K562 (cell line): ENCODE results near the gene DENND1A.

Experiments
- CTCF ChIP-seq, 3 experiments: IDR thresholded peaks in 2 of 3; conservative IDR thresholded peaks in 1 of 3; 2 replicates each; pipeline ENCODE4 v1.5.1; 2011 to 2012; ENCODE audit warnings: low read length in 3 of 3, mild to moderate bottlenecking in 3 of 3, control low read depth in 2 of 3, improper control_type of control experiment in 1 of 3, inconsistent platforms in 1 of 3, low read depth in 1 of 3, mixed read lengths in 1 of 3, moderate library complexity in 1 of 3; ENCODE audit not compliant: insufficient read depth in 2 of 3
- ERF ChIP-seq: fragments of 450-650 bp; formaldehyde crosslinking; IDR thresholded peaks from 2 replicates; pipeline ENCODE4 v1.4.0; 2020; ENCODE audit warnings: mild to moderate bottlenecking, mixed read lengths
- EZH2 ChIP-seq: IDR thresholded peaks from 2 replicates; pipeline ENCODE4 v1.6.1; 2012; ENCODE audit warnings: low read depth, mild to moderate bottlenecking, inconsistent platforms, low read length, borderline replicate concordance
- MTA3 ChIP-seq: fragments of 450-650 bp; formaldehyde crosslinking; IDR thresholded peaks from 2 replicates; pipeline ENCODE4 v1.6.1; 2017; ENCODE audit warnings: mild to moderate bottlenecking, borderline replicate concordance
- POLR2A ChIP-seq: fragments of 450-650 bp; conservative IDR thresholded peaks from 2 replicates; pipeline ENCODE4 v1.6.1; 2016
- RBM39 ChIP-seq: fragments of 200-400 bp; formaldehyde crosslinking; optimal IDR thresholded peaks from 2 replicates; pipeline ENCODE3; 2018; ENCODE audit warnings: low read depth, low read length
- SAP30 ChIP-seq: fragments of 200-600 bp; sonication (generic); IDR thresholded peaks from 2 replicates; pipeline ENCODE4 v1.6.1; 2012; ENCODE audit warnings: borderline replicate concordance, low read depth, mild to moderate bottlenecking, moderate library complexity, low read length, control low read depth, inconsistent platforms; ENCODE audit not compliant: insufficient read depth, poor library complexity, severe bottlenecking
- SMAD2 ChIP-seq: fragments of 150-350 bp; IDR thresholded peaks from 2 replicates; pipeline ENCODE4 v1.6.1; 2014; ENCODE audit warnings: low read depth, mild to moderate bottlenecking, low read length
- SMAD3 ChIP-seq: fragments of 450-650 bp; formaldehyde crosslinking; conservative IDR thresholded peaks from 2 replicates; pipeline ENCODE4 v1.4.0; 2020; ENCODE audit warnings: mild to moderate bottlenecking
- TBP ChIP-seq: optimal IDR thresholded peaks from 2 replicates; pipeline ENCODE3; 2011; ENCODE audit warnings: low read depth, low read length, improper control_type of control experiment
- THRA ChIP-seq: fragments of 450-650 bp; IDR thresholded peaks from 2 replicates; pipeline ENCODE4 v1.6.1; 2017; ENCODE audit warnings: mild to moderate bottlenecking, moderate library complexity
- ZBTB7A ChIP-seq: IDR thresholded peaks from 2 replicates; pipeline ENCODE4 v1.6.1; 2011; ENCODE audit warnings: low read depth, mild to moderate bottlenecking, low read length, moderate library complexity, borderline replicate concordance; ENCODE audit not compliant: control insufficient read depth
- ZNF274 ChIP-seq: IDR thresholded peaks from 2 replicates; pipeline ENCODE4 v1.6.1; 2011; ENCODE audit warnings: low read depth, mild to moderate bottlenecking, low read length, moderate library complexity, borderline replicate concordance
- TF ChIP-seq, protein P1 (sequence below), 2 experiments: fragments of 450-650 bp; formaldehyde crosslinking in 1 of 2; IDR thresholded peaks; 2 replicates each; pipeline versions ENCODE4 v1.4.0 to v1.6.1; 2014 to 2020; ENCODE audit warnings: mild to moderate bottlenecking in 2 of 2, borderline replicate concordance in 1 of 2, low read depth in 1 of 2

DNA sequence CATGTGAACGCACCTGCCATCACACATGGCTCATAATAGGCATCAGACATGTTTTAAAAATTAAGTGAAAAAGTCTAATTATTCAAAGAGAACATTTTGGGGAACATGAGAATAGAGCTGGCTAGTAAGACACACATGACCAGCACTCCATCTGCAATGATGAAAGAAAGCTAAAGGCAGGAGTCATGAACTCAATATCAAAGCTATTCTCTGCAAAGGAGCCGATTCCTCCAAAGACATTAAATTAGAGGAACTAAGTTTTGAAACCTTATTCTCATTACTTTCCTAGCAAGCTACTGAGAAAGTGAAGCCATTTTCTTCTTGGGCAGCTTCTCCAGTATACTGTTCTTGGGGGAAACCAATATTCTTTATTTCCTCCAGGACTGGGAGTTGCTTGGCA, 401.9 kb downstream of the DENND1A start:
- TF ChIP-seq, protein P1, sequence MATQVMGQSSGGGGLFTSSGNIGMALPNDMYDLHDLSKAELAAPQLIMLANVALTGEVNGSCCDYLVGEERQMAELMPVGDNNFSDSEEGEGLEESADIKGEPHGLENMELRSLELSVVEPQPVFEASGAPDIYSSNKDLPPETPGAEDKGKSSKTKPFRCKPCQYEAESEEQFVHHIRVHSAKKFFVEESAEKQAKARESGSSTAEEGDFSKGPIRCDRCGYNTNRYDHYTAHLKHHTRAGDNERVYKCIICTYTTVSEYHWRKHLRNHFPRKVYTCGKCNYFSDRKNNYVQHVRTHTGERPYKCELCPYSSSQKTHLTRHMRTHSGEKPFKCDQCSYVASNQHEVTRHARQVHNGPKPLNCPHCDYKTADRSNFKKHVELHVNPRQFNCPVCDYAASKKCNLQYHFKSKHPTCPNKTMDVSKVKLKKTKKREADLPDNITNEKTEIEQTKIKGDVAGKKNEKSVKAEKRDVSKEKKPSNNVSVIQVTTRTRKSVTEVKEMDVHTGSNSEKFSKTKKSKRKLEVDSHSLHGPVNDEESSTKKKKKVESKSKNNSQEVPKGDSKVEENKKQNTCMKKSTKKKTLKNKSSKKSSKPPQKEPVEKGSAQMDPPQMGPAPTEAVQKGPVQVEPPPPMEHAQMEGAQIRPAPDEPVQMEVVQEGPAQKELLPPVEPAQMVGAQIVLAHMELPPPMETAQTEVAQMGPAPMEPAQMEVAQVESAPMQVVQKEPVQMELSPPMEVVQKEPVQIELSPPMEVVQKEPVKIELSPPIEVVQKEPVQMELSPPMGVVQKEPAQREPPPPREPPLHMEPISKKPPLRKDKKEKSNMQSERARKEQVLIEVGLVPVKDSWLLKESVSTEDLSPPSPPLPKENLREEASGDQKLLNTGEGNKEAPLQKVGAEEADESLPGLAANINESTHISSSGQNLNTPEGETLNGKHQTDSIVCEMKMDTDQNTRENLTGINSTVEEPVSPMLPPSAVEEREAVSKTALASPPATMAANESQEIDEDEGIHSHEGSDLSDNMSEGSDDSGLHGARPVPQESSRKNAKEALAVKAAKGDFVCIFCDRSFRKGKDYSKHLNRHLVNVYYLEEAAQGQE (IDR thresholded peaks at IDR 0.05; ENCODE audit: borderline replicate concordance): no peak
- TF ChIP-seq, protein P1 (CRISPR knock-in tag; IDR thresholded peaks at IDR 0.05; ENCODE audit: low read depth): no peak
- TF ChIP-seq SMAD3 (CRISPR knock-in tag) (no peak), MTA3 (no peak), ZNF274 (no peak), ZBTB7A (no peak), SAP30 (no peak), CTCF (IDR thresholded peaks at IDR 0.05 in 2 of 3, conservative IDR thresholded peaks at IDR 0.05 in 1 of 3; ENCODE audit: insufficient read depth in 2 of 3, low read depth in 1 of 3, low read length in 3 of 3) (no peak), ERF (CRISPR knock-in tag) (no peak), POLR2A (no peak), RBM39 (no peak), TBP (no peak), EZH2 (no peak), SMAD2 (no peak), THRA (no peak)
